ENCODE results near the gene HPGD. TPM values are rescaled to one million over a fixed set of nuclear protein-coding genes. Genes with fewer than 3 reads are reported as not detected.

Gene HPGD
- polyA plus RNA-seq (2013, experiment 1 of 4): not detected
- 0.30 TPM for polyA plus RNA-seq (2013, experiment 2 of 4)
- 0.16 TPM for polyA plus RNA-seq (2013, experiment 3 of 4)
- not detected for polyA plus RNA-seq (2013, experiment 4 of 4)

DNA sequence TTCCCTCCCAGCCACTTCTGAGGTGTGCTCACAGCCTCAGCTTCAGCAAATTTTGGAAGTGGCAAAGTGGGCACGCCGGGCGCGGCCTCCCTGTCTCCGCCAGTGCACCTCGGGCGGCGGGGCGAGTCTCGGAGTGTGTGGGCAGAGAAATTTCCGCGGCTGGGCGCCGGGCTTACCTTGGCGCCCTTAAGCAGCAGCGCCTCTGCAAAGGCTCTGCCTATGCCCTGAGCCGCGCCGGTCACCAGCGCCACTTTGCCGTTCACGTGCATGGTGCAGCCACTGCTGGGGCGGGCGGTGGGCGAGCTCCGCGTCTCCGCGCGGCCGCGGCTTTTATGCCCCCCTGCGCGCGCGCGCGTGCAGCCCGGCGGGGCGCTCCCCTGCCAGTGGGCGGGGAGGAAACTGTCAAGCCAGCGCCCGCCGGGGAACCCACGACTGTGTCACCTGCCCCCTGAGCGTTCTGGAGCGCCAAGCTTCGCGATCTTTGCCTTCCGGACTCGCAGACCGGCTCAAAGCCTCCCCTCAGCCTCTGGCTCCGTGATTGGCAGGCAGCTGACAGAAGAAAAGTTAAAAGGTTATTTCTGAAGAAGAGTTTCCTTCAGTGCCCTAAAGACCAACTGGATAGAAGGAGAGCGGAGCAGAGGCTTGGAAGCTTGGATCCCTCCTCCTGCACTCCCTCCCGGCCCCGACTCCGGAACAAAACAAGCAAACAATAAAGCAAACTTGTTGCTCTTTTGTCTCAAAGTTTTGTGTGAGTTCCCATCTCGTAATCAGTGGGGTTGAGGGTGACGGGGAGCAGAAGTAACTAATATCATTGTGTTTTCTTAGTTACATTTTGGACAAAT, at the start of gene HPGD:
Gene HPGD, minus strand, starts transcription at position 306 of the 842 bp plus-strand sequence. Its CDS starts 37 bp downstream, at position 269.
- Histone ChIP-seq H3K4me3 (ENCODE audit: insufficient read depth, low read depth, low read length) (peak within 1 kb of the TSS; percentile 56), H3K9me3 (ENCODE audit: control insufficient read depth, low read length) (no peaks in the 10 kb centered on the region), H3K27ac (ENCODE audit: insufficient read depth, low read depth, low read length, poor library complexity, severe bottlenecking) (no peak within 1 kb of the TSS), H3K36me3 (ENCODE audit: control insufficient read depth, insufficient read depth, low read length) (no peaks in the 10 kb centered on the region), H3K4me1 (ENCODE audit: control insufficient read depth, insufficient read depth, low read length) (peaks cover 11% of the 10 kb centered on the region), H3K27me3 (ENCODE audit: control insufficient read depth, insufficient read depth, low read length, poor library complexity, severe bottlenecking) (peaks cover 41% of the 10 kb centered on the region)
- 1% methylated on average over 60 of the region's 60 CpGs for WGBS, 2 experiments

DNA sequence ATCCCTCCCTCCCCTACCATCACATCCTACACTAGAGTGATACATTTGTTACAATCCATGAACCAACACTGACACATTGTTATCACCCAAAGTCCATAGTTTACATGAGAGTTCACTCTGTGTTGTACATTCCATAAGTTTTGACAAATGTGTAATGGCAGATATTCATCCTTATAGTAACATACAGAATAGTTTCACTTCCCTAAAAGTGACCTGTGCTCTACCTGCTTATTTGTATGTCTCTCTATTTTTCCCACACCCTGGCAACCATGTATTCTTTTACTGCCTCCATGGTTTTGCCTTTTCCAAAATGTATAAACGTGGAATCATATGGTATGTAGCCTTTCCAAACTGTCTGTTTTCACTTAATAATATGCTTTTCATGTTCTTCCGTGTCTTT, 42.2 kb upstream of the HPGD start:
- 50 to 100% methylated on average over 1 to 2 of the region's 2 CpGs for WGBS, 2 experiments
- Histone ChIP-seq H3K27ac (ENCODE audit: insufficient read depth, low read depth, low read length, poor library complexity, severe bottlenecking) (no peak overlapping the region), H3K4me3 (ENCODE audit: insufficient read depth, low read depth, low read length) (no peak overlapping the region), H3K36me3 (ENCODE audit: control insufficient read depth, insufficient read depth, low read length) (no peaks in the 10 kb centered on the region), H3K4me1 (ENCODE audit: control insufficient read depth, insufficient read depth, low read length) (no peaks in the 10 kb centered on the region), H3K9me3 (ENCODE audit: control insufficient read depth, low read length) (no peaks in the 10 kb centered on the region), H3K27me3 (ENCODE audit: control insufficient read depth, insufficient read depth, low read length, poor library complexity, severe bottlenecking) (no peaks in the 10 kb centered on the region)

DNA sequence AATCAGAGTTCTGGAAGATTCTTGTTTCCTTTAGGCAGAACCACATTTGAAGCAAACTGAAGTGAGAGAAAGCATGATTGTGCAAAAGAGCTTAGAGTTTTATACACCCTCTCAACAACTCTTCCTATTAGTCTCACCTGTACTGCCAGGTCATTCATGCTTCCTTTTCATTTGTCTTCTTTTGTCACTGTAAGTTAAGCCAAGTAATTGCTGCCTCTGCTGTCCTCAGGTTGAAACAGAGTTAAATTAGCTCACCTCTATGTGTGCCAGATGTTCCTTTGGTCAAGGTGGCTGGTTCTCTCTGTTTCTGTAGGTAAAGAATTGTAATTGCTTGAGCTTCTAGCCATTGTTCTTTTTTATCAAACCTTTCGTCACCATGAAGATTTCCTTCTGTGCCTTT, 41.1 kb upstream of the HPGD start:
- no peaks in the 10 kb centered on the region for H3K27me3 ChIP-seq (ENCODE audit: control insufficient read depth, insufficient read depth, low read length, poor library complexity, severe bottlenecking)
- no peaks in the 10 kb centered on the region for H3K4me1 ChIP-seq (ENCODE audit: control insufficient read depth, insufficient read depth, low read length)
- no peaks in the 10 kb centered on the region for H3K9me3 ChIP-seq (ENCODE audit: control insufficient read depth, low read length)
- 81 to 92% methylated on average over 1 of the region's 1 CpG for WGBS, 2 experiments
- no peak overlapping the region for H3K4me3 ChIP-seq (ENCODE audit: insufficient read depth, low read depth, low read length)
- H3K27ac ChIP-seq (ENCODE audit: insufficient read depth, low read depth, low read length, poor library complexity, severe bottlenecking): no peak overlapping the region
- no peaks in the 10 kb centered on the region for H3K36me3 ChIP-seq (ENCODE audit: control insufficient read depth, insufficient read depth, low read length)

DNA sequence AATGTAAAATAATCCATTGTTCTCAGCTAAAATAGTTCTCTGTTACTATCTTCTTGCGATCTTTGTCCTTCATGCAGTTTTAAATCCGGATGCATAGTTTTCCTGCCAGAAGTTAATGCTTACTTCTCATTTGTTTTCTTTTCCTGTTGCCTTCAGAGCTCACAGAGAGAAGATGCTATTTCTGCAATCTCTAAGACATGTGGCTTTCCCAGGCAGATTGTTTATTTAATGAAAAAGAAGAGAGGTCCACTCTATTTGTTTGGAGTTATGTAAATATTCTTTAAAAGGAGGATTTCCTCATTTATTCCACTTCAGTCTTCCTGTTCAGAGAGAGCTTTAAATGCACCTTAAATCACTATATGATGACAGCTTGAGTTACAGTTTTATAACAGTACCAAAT, 39.3 kb upstream of the HPGD start:
- H3K27ac ChIP-seq (ENCODE audit: insufficient read depth, low read depth, low read length, poor library complexity, severe bottlenecking): no peak overlapping the region
- 17 to 32% methylated on average over 2 of the region's 2 CpGs for WGBS, 2 experiments
- no peaks in the 10 kb centered on the region for H3K9me3 ChIP-seq (ENCODE audit: control insufficient read depth, low read length)
- no peak overlapping the region for H3K4me3 ChIP-seq (ENCODE audit: insufficient read depth, low read depth, low read length)
- no peaks in the 10 kb centered on the region for H3K27me3 ChIP-seq (ENCODE audit: control insufficient read depth, insufficient read depth, low read length, poor library complexity, severe bottlenecking)
- no peaks in the 10 kb centered on the region for H3K4me1 ChIP-seq (ENCODE audit: control insufficient read depth, insufficient read depth, low read length)
- no peaks in the 10 kb centered on the region for H3K36me3 ChIP-seq (ENCODE audit: control insufficient read depth, insufficient read depth, low read length)

DNA sequence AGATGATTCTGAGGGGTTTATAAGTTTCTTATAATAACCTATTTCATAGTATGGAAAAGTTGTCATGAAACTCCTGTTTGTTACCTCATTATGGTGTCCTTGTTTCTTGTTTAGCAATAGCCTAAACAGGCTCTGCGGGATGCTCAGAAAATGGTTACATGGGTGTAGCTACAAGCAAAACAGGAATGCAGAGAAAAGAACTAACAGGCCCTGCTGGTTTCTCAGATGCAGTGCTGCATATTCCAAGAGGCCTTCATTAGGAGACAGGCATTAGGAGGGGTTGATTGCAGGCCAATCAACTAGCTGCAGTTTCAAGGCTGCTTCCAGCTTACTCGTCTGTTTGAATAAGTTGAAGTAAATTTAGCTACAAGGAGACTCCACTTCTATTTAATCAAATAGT, 37.6 kb upstream of the HPGD start:
- Histone ChIP-seq H3K9me3 (ENCODE audit: control insufficient read depth, low read length) (no peaks in the 10 kb centered on the region), H3K27me3 (ENCODE audit: control insufficient read depth, insufficient read depth, low read length, poor library complexity, severe bottlenecking) (no peaks in the 10 kb centered on the region), H3K4me3 (ENCODE audit: insufficient read depth, low read depth, low read length) (no peak overlapping the region), H3K36me3 (ENCODE audit: control insufficient read depth, insufficient read depth, low read length) (no peaks in the 10 kb centered on the region), H3K4me1 (ENCODE audit: control insufficient read depth, insufficient read depth, low read length) (no peaks in the 10 kb centered on the region), H3K27ac (ENCODE audit: insufficient read depth, low read depth, low read length, poor library complexity, severe bottlenecking) (no peak overlapping the region)
- 77 to 88% methylated on average over 1 of the region's 2 CpGs for whole genome bisulfite sequencing, 2 experiments

GRCh38 chr4:174555789-174556630, 33.7 kb upstream of the HPGD start:
- no peaks in the 10 kb centered on the region for H3K36me3 ChIP-seq (ENCODE audit: control insufficient read depth, insufficient read depth, low read length)
- 82 to 84% methylated on average over 2 to 3 of the region's 4 CpGs for WGBS, 2 experiments
- no peaks in the 10 kb centered on the region for H3K9me3 ChIP-seq (ENCODE audit: control insufficient read depth, low read length)
- H3K4me1 ChIP-seq (ENCODE audit: control insufficient read depth, insufficient read depth, low read length): no peaks in the 10 kb centered on the region
- no peaks in the 10 kb centered on the region for H3K27me3 ChIP-seq (ENCODE audit: control insufficient read depth, insufficient read depth, low read length, poor library complexity, severe bottlenecking)
- H3K4me3 ChIP-seq (ENCODE audit: insufficient read depth, low read depth, low read length): no peak overlapping the region
- no peak overlapping the region for H3K27ac ChIP-seq (ENCODE audit: insufficient read depth, low read depth, low read length, poor library complexity, severe bottlenecking)

GRCh38 chr4:174554231-174554728, 32.0 kb upstream of the HPGD start:
- Histone ChIP-seq H3K4me3 (ENCODE audit: insufficient read depth, low read depth, low read length) (no peak overlapping the region), H3K4me1 (ENCODE audit: control insufficient read depth, insufficient read depth, low read length) (no peaks in the 10 kb centered on the region), H3K9me3 (ENCODE audit: control insufficient read depth, low read length) (no peaks in the 10 kb centered on the region), H3K27ac (ENCODE audit: insufficient read depth, low read depth, low read length, poor library complexity, severe bottlenecking) (no peak overlapping the region), H3K27me3 (ENCODE audit: control insufficient read depth, insufficient read depth, low read length, poor library complexity, severe bottlenecking) (no peaks in the 10 kb centered on the region), H3K36me3 (ENCODE audit: control insufficient read depth, insufficient read depth, low read length) (no peaks in the 10 kb centered on the region)

DNA sequence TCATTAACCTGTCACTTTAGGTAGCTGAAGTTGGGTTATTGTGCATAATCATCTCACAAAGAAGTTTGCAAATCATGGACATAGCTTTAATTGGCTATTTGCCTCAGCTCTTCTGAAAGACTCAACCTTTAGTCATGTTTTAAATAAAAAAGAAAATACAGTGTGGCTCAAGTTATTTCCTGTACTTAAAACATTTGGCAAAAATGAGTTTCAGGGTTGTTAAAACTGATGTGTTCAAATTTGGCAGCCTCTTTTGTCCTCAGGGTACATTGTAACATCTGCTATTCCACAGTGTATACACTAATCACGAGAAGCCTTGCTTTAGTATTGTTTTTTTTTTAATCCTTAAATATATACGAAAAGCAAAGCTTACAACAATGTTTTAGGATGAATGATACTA, 31.5 kb upstream of the HPGD start:
- Histone ChIP-seq H3K4me3 (ENCODE audit: insufficient read depth, low read depth, low read length) (no peak overlapping the region), H3K9me3 (ENCODE audit: control insufficient read depth, low read length) (no peaks in the 10 kb centered on the region), H3K36me3 (ENCODE audit: control insufficient read depth, insufficient read depth, low read length) (no peaks in the 10 kb centered on the region), H3K27ac (ENCODE audit: insufficient read depth, low read depth, low read length, poor library complexity, severe bottlenecking) (no peak overlapping the region), H3K4me1 (ENCODE audit: control insufficient read depth, insufficient read depth, low read length) (no peaks in the 10 kb centered on the region), H3K27me3 (ENCODE audit: control insufficient read depth, insufficient read depth, low read length, poor library complexity, severe bottlenecking) (no peaks in the 10 kb centered on the region)
- 100% methylated on average over 1 of the region's 2 CpGs; no CpG with 5 or more reads in 1 of the 2 experiments for WGBS, 2 experiments

DNA sequence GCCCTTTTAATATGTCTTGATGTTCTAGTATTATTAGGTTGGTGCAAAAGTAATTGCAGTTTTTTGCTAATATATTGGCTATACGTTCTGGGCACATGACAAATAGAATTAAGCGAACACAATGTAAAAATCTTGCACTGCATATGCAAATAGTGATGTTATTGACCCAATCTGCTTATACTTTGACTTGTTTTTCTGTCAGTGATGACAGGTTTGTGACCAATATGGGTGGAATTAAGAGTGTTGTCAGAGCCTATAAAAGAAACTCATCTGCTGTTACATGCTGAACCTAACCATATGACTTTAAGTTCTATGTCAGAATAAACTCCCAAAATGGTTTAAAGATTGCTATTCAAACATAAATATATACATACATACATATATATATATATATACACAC, 30.7 kb upstream of the HPGD start:
- no peaks in the 10 kb centered on the region for H3K36me3 ChIP-seq (ENCODE audit: control insufficient read depth, insufficient read depth, low read length)
- H3K9me3 ChIP-seq (ENCODE audit: control insufficient read depth, low read length): no peaks in the 10 kb centered on the region
- 88 to 98% methylated on average over 2 of the region's 2 CpGs for WGBS, 2 experiments
- no peaks in the 10 kb centered on the region for H3K4me1 ChIP-seq (ENCODE audit: control insufficient read depth, insufficient read depth, low read length)
- H3K27me3 ChIP-seq (ENCODE audit: control insufficient read depth, insufficient read depth, low read length, poor library complexity, severe bottlenecking): no peaks in the 10 kb centered on the region
- no peak overlapping the region for H3K4me3 ChIP-seq (ENCODE audit: insufficient read depth, low read depth, low read length)
- no peak overlapping the region for H3K27ac ChIP-seq (ENCODE audit: insufficient read depth, low read depth, low read length, poor library complexity, severe bottlenecking)

DNA sequence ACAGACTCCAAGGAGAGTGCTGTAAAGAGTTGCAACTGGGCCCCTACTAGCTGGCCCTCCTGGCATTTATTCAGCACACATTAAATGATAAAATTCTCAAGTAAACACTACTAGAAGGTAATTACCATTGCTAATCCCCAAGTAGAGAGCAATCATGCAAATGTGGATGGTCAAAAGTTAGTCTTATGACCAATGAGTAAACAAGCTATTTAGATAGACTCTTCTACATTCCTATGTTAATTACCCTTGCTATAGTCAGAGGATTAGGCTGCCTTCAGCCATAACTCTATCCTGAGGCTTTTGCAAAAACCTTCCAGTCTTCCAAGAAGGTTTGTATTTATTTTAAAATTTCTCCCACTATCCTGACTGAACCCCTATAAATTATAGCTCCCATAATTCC, 28.3 kb upstream of the HPGD start:
- Histone ChIP-seq H3K36me3 (ENCODE audit: control insufficient read depth, insufficient read depth, low read length) (no peaks in the 10 kb centered on the region), H3K27ac (ENCODE audit: insufficient read depth, low read depth, low read length, poor library complexity, severe bottlenecking) (no peak overlapping the region), H3K4me1 (ENCODE audit: control insufficient read depth, insufficient read depth, low read length) (no peaks in the 10 kb centered on the region), H3K4me3 (ENCODE audit: insufficient read depth, low read depth, low read length) (no peak overlapping the region), H3K27me3 (ENCODE audit: control insufficient read depth, insufficient read depth, low read length, poor library complexity, severe bottlenecking) (no peaks in the 10 kb centered on the region), H3K9me3 (ENCODE audit: control insufficient read depth, low read length) (no peaks in the 10 kb centered on the region)
